Measurements from ENCODE around the gene TAF11L13.
"Not testable (repeated sequence)": the region's sequence is repeated elsewhere in the genome, so short reads cannot be mapped to it uniquely, and the experiment has no call there.

The TAF11L13 gene

GRCh38 chr5:17631788-17632187, at the start of gene TAF11L13:
Gene TAF11L13, plus strand, starts transcription at chr5:17632088.
- DNase-seq (ENCODE audit: low spot score): not testable (repeated sequence)

GRCh38 chr5:17585658-17586057, 46.2 kb upstream of the TAF11L13 start, which contains the start of gene TAF11L7:
Gene TAF11L7, minus strand, starts transcription at chr5:17585758.
- DNase-seq (ENCODE audit: low spot score): not testable (repeated sequence)

- not testable (repeated sequence) for DNase-seq (ENCODE audit: low spot score)
Observed at GRCh38 chr5:17590860-17591259, 41.0 kb upstream of the TAF11L13 start, which contains the start of gene TAF11L8. Gene TAF11L8, minus strand, starts transcription at chr5:17590960.

- not testable (repeated sequence) for DNase-seq (ENCODE audit: low spot score)
Observed at GRCh38 chr5:17594255-17594654, 37.6 kb upstream of the TAF11L13 start, which contains the start of gene TAF11L9. Gene TAF11L9, minus strand, starts transcription at chr5:17594394.

GRCh38 chr5:17597728-17598127, 34.2 kb upstream of the TAF11L13 start, which contains the start of gene TAF11L10:
Gene TAF11L10, minus strand, starts transcription at chr5:17597828.
- not testable (repeated sequence) for DNase-seq (ENCODE audit: low spot score)

GRCh38 chr5:17603880-17604279, 28.0 kb upstream of the TAF11L13 start, which contains the start of gene TAF11L11:
Gene TAF11L11, plus strand, starts transcription at chr5:17604183.
- not testable (repeated sequence) for DNase-seq (ENCODE audit: low spot score)

GRCh38 chr5:17604951-17605350, 26.9 kb upstream of the TAF11L13 start:
- no peak for DNase-seq (ENCODE audit: low spot score)

- DNase-seq (ENCODE audit: low spot score): not testable (repeated sequence)
Observed at GRCh38 chr5:17607461-17607860, 24.4 kb upstream of the TAF11L13 start.

GRCh38 chr5:17610092-17610491, 21.8 kb upstream of the TAF11L13 start, which contains the start of gene TAF11L12:
Gene TAF11L12, plus strand, starts transcription at chr5:17610392.
- not testable (repeated sequence) for DNase-seq (ENCODE audit: low spot score)

- no peak for DNase-seq (ENCODE audit: low spot score)
Observed at GRCh38 chr5:17614872-17615605, 16.8 kb upstream of the TAF11L13 start.

- no peak for DNase-seq (ENCODE audit: low spot score)
Observed at GRCh38 chr5:17619354-17619753, 12.5 kb upstream of the TAF11L13 start.

- DNase-seq (ENCODE audit: low spot score): no peak
Observed at GRCh38 chr5:17620627-17621026, 11.3 kb upstream of the TAF11L13 start.

- DNase-seq (ENCODE audit: low spot score): no peak
Observed at GRCh38 chr5:17625686-17626085, 6.2 kb upstream of the TAF11L13 start.

GRCh38 chr5:17634160-17634559, 2.3 kb downstream of the TAF11L13 start, which contains the start of gene TAF11L14:
Gene TAF11L14, plus strand, starts transcription at chr5:17634460.
- no peak for DNase-seq (ENCODE audit: low spot score)

- not testable (repeated sequence) for DNase-seq (ENCODE audit: low spot score)
Observed at GRCh38 chr5:17649232-17649631, 17.3 kb downstream of the TAF11L13 start.

GRCh38 chr5:17655201-17655759, 23.4 kb downstream of the TAF11L13 start:
- not testable (repeated sequence) for DNase-seq (ENCODE audit: low spot score)

GRCh38 chr5:17655921-17656320, 24.0 kb downstream of the TAF11L13 start:
- DNase-seq (ENCODE audit: low spot score): no peak

GRCh38 chr5:17663182-17663581, 31.3 kb downstream of the TAF11L13 start:
- DNase-seq (ENCODE audit: low spot score): no peak

GRCh38 chr5:17665836-17666235, 33.9 kb downstream of the TAF11L13 start:
- no peak for DNase-seq (ENCODE audit: low spot score)

- no peak for DNase-seq (ENCODE audit: low spot score)
Observed at GRCh38 chr5:17666726-17667235, 34.9 kb downstream of the TAF11L13 start.

- no peak for DNase-seq (ENCODE audit: low spot score)
Observed at GRCh38 chr5:17670353-17670752, 38.5 kb downstream of the TAF11L13 start.

GRCh38 chr5:17678751-17679324, 47.0 kb downstream of the TAF11L13 start:
- no peak for DNase-seq (ENCODE audit: low spot score)

Data from hematopoietic multipotent progenitor cell treated with erythropoietin and hydrocortisone succinate and interleukin-3 and kit ligand, for 15 days (in vitro differentiated cells).